NCI-H146 (cell line): ENCODE measurements around the gene GNRHR.
"Not testable (repeated sequence)": the region's sequence is repeated elsewhere in the genome, so short reads cannot be mapped to it uniquely, and the experiment has no call there.

Source experiments
- DNase-seq: peaks from one replicate; lab custom pipeline; 2025; lab: John Stamatoyannopoulos, UW

Gene GNRHR

GRCh38 chr4:67754288-67754687 is at the start of gene GNRHR:
Gene GNRHR (minus strand): TSS chr4:67754388. CDS start chr4:67754335, 53 bp downstream.
- DNase-seq = no peak

DNA sequence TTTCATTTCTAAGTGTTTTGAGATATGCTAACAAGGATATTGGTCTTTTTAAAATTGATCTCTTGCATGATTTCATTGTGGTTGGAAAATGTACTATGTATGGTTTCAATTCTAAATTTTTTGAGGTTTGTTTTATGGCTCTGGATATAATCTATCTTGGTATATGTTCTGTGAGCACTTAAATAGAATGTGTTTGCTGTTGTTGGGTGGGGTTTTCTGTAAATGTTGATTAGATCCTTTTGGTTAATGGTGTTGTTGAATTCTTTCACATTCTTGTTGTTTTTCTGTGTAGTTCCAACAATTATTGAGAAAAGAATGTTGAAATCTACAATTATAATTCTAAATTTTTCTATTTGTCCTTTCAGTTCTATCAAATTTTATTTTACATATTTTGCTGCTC is 42.6 kb upstream of the GNRHR start:
- DNase-seq = no peak

- DNase-seq = no peak
Measured at GRCh38 chr4:67790721-67791120, 36.5 kb upstream of the GNRHR start.

GRCh38 chr4:67787311-67787710 is 33.1 kb upstream of the GNRHR start:
- DNase-seq = no peak

GRCh38 chr4:67785528-67785927 is 31.3 kb upstream of the GNRHR start:
- no peak for DNase-seq

DNA sequence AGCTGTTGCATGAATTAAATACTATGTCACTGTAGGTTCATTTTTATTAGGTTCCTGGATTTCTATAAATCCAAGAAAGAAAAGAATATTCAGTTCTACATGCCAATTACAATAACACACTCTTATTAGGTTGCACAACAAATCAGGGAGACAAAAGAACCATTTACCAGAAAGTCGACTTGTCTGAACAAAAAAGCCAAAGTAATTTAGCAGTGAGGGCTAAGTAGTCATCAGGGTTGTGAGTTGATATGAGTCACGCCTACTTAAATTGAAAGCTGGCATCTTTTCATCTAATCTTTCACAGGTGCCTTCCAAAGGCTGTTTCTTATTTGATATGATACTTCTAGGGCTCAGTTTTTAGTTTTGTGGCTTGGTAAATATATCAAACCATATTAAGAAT is 25.4 kb upstream of the GNRHR start:
- no peak for DNase-seq

GRCh38 chr4:67776746-67777145 is 22.6 kb upstream of the GNRHR start:
- peak; percentile 9 for DNase-seq

- DNase-seq = peak; percentile 39
Measured at GRCh38 chr4:67770422-67770821, 16.2 kb upstream of the GNRHR start.

DNA sequence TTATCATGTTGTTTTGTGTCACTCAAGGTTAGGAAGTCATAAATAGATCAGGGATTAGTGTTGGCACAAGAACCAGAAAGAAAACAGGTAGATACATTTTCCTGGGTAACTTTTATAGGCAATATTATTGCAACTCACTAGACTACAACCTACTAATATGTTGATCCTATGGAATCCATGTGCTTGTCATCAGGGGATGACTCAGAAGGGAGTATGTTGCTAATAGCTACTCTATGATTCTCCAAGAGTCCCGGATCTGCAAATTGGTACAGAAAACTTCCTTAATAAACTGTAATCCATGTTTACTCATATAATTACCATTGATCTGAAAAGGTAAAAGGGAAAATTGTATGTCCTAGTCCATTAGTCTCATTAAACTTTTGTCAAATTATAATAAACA is 11.7 kb upstream of the GNRHR start:
- DNase-seq = no peak

DNA sequence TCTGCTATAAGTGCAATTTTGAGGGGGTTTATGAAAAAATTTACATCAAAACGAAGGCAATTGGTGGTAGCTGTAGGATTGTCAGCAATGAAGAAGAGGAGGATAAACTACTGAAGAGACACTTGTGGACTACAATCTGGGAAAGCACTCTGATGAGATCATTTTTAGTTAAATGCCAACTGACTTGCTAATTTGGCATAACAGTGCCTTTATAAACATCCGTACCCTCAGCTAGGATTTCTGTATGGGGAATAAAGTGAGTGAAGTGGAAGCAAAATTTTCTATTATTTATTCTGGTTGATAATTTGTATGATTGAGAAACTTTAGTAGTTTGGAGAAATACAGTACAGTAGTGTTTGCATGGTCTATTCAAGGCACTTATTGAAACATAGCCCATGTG is 11.2 kb upstream of the GNRHR start:
- DNase-seq = no peak

- no peak for DNase-seq
Measured at GRCh38 chr4:67764183-67764582, 10.0 kb upstream of the GNRHR start.

- DNase-seq = no peak
Measured at GRCh38 chr4:67762086-67762485, 7.9 kb upstream of the GNRHR start.

DNA sequence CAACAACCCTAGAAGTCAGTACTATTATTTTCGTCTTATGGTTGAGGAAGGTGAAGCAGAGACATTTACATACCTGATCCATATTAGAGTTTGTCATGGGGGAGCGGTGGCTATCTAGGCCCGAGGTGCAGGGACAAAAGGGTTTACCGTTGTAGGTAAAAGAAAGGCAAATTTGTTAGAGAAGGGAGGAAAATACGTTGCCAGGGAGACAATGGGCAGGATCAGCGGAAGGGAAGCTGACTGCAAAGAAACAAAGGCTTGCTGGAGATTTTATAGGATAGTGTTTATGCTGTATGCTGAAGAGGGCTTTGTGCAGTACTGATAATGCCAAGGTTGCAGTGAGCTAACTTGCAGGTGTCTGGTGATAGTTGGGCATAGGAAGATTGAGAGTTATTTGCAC is 2.8 kb upstream of the GNRHR start:
- DNase-seq = peak; percentile 13

DNA sequence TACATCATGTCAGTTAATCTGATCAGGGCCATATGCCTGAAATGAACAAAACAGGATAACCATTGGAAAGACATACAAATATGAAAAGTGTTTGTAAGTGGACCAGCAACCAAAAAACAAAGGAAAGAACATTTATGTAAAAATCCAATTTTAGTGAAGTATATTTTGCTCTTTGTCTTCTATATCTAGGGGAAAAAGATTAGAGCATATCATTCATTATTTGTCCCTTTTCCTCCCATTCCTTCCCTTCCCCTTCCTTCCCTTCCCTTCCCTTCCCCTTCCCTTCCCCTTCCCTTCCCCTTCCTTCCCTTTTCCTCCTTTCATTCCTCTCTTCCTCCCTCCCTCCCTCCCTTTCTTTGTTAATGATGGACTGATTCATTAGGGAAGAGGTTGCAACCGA is 1.8 kb upstream of the GNRHR start:
- no peak for DNase-seq

DNA sequence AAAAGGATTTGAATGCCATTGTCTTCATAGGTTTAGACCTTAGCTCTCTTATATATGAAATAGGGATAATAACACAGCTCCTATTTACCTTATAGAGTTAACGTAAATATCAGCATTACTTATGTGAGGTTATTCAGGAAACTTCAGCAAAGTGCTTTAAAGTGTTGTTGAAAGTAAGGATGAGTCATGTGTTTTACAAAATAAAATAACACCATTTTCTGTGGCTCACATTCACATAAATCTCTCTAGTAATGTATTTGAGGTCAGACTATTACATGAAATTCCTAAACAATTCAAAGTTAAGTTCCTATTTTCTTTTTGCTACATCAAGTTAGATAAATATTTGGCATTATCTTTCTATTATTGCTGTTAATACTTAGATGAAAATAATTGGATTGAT is 2.9 kb downstream of the GNRHR start:
- DNase-seq = no peak

GRCh38 chr4:67750691-67751090 is 3.5 kb downstream of the GNRHR start:
- DNase-seq = no peak

- no peak for DNase-seq
Measured at GRCh38 chr4:67749286-67749685, 4.9 kb downstream of the GNRHR start.

DNA sequence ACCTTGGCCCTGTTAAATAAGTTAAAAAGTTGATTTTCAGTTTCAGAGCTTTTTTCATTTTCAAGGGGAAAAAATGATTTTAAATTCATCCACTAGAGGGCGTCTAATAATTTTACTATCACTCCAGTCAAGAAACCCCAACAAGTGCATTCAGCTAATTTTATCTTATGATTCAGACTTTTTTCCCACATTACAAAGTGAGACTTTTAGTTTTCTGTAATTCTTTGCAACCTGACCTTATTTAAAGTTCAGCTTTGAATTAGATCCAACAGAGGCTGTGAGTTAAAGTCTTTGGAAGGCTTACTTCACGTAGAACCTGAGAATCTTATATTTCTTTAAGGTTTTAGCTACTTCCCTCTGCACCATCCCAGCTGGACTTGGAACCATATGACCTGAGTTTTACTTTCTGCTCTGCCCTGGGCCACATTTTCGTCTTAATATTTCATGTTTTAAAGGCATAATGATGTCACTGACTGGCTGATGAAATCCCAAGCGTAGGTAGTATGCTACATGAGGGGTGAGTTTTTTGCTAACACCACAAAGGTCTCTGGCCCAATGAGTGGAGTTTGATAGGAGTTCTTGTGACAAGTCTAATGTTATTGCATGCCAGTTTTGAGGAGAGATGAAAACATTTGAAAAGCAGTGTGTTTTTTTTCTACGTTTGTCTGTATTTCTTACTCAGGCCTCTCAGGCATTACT is 7.2 kb downstream of the GNRHR start:
- DNase-seq = peak; percentile 48

DNA sequence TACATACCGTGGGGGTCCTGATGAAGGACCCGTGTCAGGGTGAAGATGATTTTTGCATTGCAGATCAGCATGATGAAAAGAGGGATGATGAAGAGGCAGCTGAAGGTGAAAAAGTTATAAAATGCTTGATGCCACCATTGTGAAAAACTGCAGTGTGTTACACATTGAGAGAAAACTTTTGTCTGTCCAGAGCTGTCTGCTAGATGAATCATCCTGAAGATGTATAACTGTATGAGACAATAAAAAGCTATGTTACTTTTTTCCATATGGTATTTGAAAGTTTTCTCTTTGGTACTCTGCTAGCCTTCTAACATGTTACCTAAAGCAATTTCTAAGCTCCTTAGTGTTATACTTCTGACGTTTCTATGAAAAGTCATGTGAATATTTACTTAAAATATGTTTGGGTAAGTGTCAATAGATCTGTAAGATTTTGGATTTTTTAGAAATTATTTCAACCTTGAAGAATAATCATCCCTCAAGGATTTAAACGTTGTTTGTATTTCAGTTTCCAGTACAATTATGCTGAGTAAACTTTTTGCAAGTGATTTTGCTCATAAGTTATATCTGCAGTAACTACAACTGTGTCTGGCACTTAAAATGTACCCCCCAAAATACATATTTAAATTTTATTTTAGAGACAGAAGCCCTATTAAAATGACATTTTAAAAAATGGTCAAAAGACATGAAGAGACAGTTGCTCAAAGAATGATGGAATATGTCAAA is 9.5 kb downstream of the GNRHR start:
- no peak for DNase-seq

DNA sequence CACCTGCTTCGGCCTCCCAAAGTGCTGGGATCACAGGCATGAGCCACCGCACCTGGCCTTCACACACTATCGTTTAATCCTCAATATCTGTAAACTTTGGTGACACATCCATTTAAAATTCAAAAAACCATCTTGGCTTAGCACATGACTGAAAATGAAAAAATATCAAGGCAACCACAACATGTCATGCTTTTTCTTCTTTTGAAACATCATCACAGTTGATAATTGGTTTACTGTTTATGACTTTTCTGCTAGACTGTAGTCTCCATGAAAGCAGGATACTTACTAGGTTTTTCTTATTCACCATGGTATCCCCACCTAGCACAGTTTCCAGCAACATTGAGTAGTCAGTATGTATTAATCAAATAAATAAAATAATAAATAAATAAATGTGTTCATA is 11.0 kb downstream of the GNRHR start:
- DNase-seq = no peak

DNA sequence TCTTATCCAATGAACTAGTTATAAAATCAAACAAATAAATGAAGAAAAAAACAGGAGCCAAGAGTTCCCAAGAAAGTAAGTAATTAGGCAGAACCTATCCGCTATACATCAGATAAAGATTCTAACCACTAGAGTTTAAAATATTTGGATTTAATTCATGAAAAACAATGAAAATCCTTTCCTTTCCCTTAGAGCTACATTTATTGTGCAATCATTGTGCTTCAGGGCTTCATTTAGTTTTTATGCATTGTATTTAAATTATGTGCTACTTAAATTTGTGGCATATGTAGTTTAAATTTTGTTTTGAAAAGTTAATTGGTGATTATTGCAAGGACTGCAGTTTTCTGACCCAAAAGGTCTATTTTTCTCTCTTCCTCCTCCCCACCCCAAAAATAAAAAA is 17.9 kb downstream of the GNRHR start:
- no peak for DNase-seq

DNA sequence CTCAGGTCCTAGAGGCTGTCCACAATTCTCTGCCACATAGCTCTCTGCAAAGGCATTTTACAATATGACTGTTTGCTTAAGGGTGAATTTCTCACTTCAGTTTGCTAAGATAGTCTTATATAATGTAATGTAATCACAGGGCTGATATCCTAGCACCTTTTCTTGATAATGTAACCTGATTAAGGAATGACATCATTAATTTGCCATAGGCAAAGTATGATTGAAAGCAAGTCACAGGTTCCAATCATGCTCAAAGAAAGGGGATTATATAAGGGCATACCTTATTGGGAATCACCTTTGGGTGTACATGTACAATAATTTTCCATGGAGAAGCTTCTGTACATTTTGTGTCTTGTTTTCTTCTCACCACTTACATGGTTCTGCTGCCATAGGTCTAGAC is 18.9 kb downstream of the GNRHR start:
- DNase-seq = no peak

GRCh38 chr4:67730511-67730910 is 23.7 kb downstream of the GNRHR start:
- not testable (repeated sequence) for DNase-seq
